ENCODE data around the gene PSD.

GRCh38 chr10:102396317-102396650 lies 22.3 kb downstream of the PSD start:
- TF ChIP-seq POLR2AphosphoS5 (IDR thresholded peaks at IDR 0.05; ENCODE audit: borderline replicate concordance, low read depth, low read length) (no peak), EZH2 (IDR thresholded peaks at IDR 0.05) (no peak), FOXP2 (optimal IDR thresholded peaks at IDR 0.05; ENCODE audit: control extremely low read depth, extremely low read length, insufficient read depth) (no peak)

All from SK-N-MC (cell line).